ENCODE results near the gene ZMIZ1.

Gene ZMIZ1

GRCh38 chr10:79069325-79070080 lies 737 bp downstream of the ZMIZ1 start:
- Histone ChIP-seq H3K4me3 (replicated peaks; ENCODE audit: low read depth, low read length) (peak overlapping the region; percentile 74), H3K36me3 (ENCODE audit: control insufficient read depth, insufficient read depth, low read length) (no peaks in the 10 kb centered on the region), H3K27me3 (replicated peaks; ENCODE audit: control insufficient read depth, insufficient read depth, low read length) (no peaks in the 10 kb centered on the region; the same call in 1 of the 2 replicates)
- DNase-seq (ENCODE audit: extremely low read depth, insufficient read length) = peak; percentile 32
- no peak for TF ChIP-seq CTCF (IDR thresholded peaks at IDR 0.05; ENCODE audit: insufficient read depth, low read length, poor library complexity, severe bottlenecking)

- H3K4me3 ChIP-seq (replicated peaks; ENCODE audit: low read depth, low read length) = peak overlapping the region; percentile 74
- H3K27me3 ChIP-seq (replicated peaks; ENCODE audit: control insufficient read depth, insufficient read depth, low read length) = no peaks in the 10 kb centered on the region; the same call in 1 of the 2 replicates
- H3K36me3 ChIP-seq (ENCODE audit: control insufficient read depth, insufficient read depth, low read length) = no peaks in the 10 kb centered on the region
- DNase-seq (ENCODE audit: extremely low read depth, insufficient read length) = no peak
- no peak for TF ChIP-seq CTCF (IDR thresholded peaks at IDR 0.05; ENCODE audit: insufficient read depth, low read length, poor library complexity, severe bottlenecking)
Observed at GRCh38 chr10:79070081-79070605, 1.4 kb downstream of the ZMIZ1 start.

GRCh38 chr10:79070606-79071395 lies 2.0 kb downstream of the ZMIZ1 start:
- DNase-seq (ENCODE audit: extremely low read depth, insufficient read length) = no peak
- H3K4me3 ChIP-seq (replicated peaks; ENCODE audit: low read depth, low read length) = peak overlapping the region; percentile 74
- no peaks in the 10 kb centered on the region; the same call in 1 of the 2 replicates for H3K27me3 ChIP-seq (replicated peaks; ENCODE audit: control insufficient read depth, insufficient read depth, low read length)
- TF ChIP-seq CTCF (IDR thresholded peaks at IDR 0.05; ENCODE audit: insufficient read depth, low read length, poor library complexity, severe bottlenecking) = no peak
- H3K36me3 ChIP-seq (ENCODE audit: control insufficient read depth, insufficient read depth, low read length) = no peaks in the 10 kb centered on the region

GRCh38 chr10:79071396-79071923 lies 2.7 kb downstream of the ZMIZ1 start:
- H3K36me3 ChIP-seq (ENCODE audit: control insufficient read depth, insufficient read depth, low read length) = no peaks in the 10 kb centered on the region
- DNase-seq (ENCODE audit: extremely low read depth, insufficient read length) = no peak

GRCh38 chr10:79072041-79072441 lies 3.3 kb downstream of the ZMIZ1 start:
- Histone ChIP-seq H3K4me3 (replicated peaks; ENCODE audit: low read depth, low read length) (no peak overlapping the region), H3K27me3 (replicated peaks; ENCODE audit: control insufficient read depth, insufficient read depth, low read length) (no peaks in the 10 kb centered on the region; the same call in 1 of the 2 replicates), H3K36me3 (ENCODE audit: control insufficient read depth, insufficient read depth, low read length) (no peaks in the 10 kb centered on the region)
- TF ChIP-seq CTCF (IDR thresholded peaks at IDR 0.05; ENCODE audit: insufficient read depth, low read length, poor library complexity, severe bottlenecking) = no peak
- no peak for DNase-seq (ENCODE audit: extremely low read depth, insufficient read length)

More at GRCh38 chr10:79071396-79071923, 2.7 kb downstream of the ZMIZ1 start:
- TF ChIP-seq CTCF (IDR thresholded peaks at IDR 0.05; ENCODE audit: insufficient read depth, low read length, poor library complexity, severe bottlenecking) = no peak
- no peak overlapping the region for H3K4me3 ChIP-seq (replicated peaks; ENCODE audit: low read depth, low read length)
- H3K27me3 ChIP-seq (replicated peaks; ENCODE audit: control insufficient read depth, insufficient read depth, low read length) = no peaks in the 10 kb centered on the region; the same call in 1 of the 2 replicates
